Neutrophil (primary cell): ENCODE results near the gene HNRNPC.

Source experiments
- H3K27ac ChIP-seq: fragments of 200-600 bp; sonication (generic); 2 replicates; pipeline ENCODE4 v1.5.1; 2016; ENCODE audit warnings: mild to moderate bottlenecking, moderate library complexity
- H3K27me3 ChIP-seq: fragments of 200-600 bp; sonication (generic); 2 replicates; pipeline ENCODE4 v1.6.0; 2016; ENCODE audit warnings: mild to moderate bottlenecking
- H3K36me3 ChIP-seq: fragments of 200-600 bp; sonication (generic); 2 replicates; pipeline ENCODE4 v1.5.1; 2017
- H3K4me1 ChIP-seq, 2 experiments: fragments of 200-600 bp in 1 of 2; sonication (generic) in 1 of 2; 1 replicate in 1 of 2; 2 replicates in 1 of 2; pipeline versions ENCODE4 v1.5.1 to v1.6.1; 2013 to 2016; ENCODE audit warnings: low read depth in 1 of 2, low read length in 1 of 2, mild to moderate bottlenecking in 1 of 2, moderate library complexity in 1 of 2; ENCODE audit not compliant: control insufficient read depth in 1 of 2, insufficient read depth in 1 of 2
- H3K4me3 ChIP-seq, 2 experiments: fragments of 200-600 bp in 1 of 2; sonication (generic) in 1 of 2; 1 replicate in 1 of 2; 2 replicates in 1 of 2; pipeline ENCODE4 v1.5.1; 2013 to 2016; ENCODE audit warnings: low read depth in 1 of 2, low read length in 1 of 2, mild to moderate bottlenecking in 1 of 2, moderate library complexity in 1 of 2
- H3K9me3 ChIP-seq: fragments of 200-600 bp; sonication (generic); 2 replicates; pipeline ENCODE4 v1.5.1; 2016
- CTCF ChIP-seq: fragments of 200-600 bp; sonication (generic); IDR thresholded peaks from 2 replicates; pipeline ENCODE4 v1.5.1; 2016; ENCODE audit warnings: antibody characterized with exemption

HNRNPC gene

GRCh38 chr14:21201732-21202462 is 67.3 kb downstream of the HNRNPC start:
- Histone ChIP-seq H3K27ac (peak overlapping the region; percentile 26), H3K27me3 (no peaks in the 10 kb centered on the region), H3K4me1 (peaks cover 3 to 4% of the 10 kb centered on the region in 2 experiments), H3K9me3 (no peaks in the 10 kb centered on the region), H3K4me3 (no peak overlapping the region), H3K36me3 (peaks cover 37% of the 10 kb centered on the region)
- TF ChIP-seq CTCF, result no peak

- no peaks in the 10 kb centered on the region for H3K27me3 ChIP-seq
- peaks cover 27% of the 10 kb centered on the region for H3K36me3 ChIP-seq
- no peak for TF ChIP-seq CTCF
- no peak overlapping the region for H3K27ac ChIP-seq
- H3K4me3 ChIP-seq, result no peak overlapping the region
- H3K9me3 ChIP-seq, result no peaks in the 10 kb centered on the region
- peaks cover 3 to 4% of the 10 kb centered on the region in 2 experiments for H3K4me1 ChIP-seq
These were observed 68.3 kb downstream of the HNRNPC start for GRCh38 chr14:21200752-21201461.

- no peak for TF ChIP-seq CTCF
- Histone ChIP-seq H3K27ac (no peak overlapping the region), H3K4me3 (no peak overlapping the region), H3K4me1 (peaks cover 3 to 4% of the 10 kb centered on the region in 2 experiments), H3K27me3 (no peaks in the 10 kb centered on the region), H3K36me3 (peaks cover 17% of the 10 kb centered on the region), H3K9me3 (no peaks in the 10 kb centered on the region)
These were observed 69.4 kb downstream of the HNRNPC start for GRCh38 chr14:21199611-21200560.

- Histone ChIP-seq H3K36me3 (peaks cover 3% of the 10 kb centered on the region), H3K27ac (no peak overlapping the region), H3K4me1 (peaks cover 3 to 4% of the 10 kb centered on the region in 2 experiments), H3K27me3 (no peaks in the 10 kb centered on the region), H3K9me3 (no peaks in the 10 kb centered on the region), H3K4me3 (no peak overlapping the region)
- TF ChIP-seq CTCF, result no peak
These were observed 71.6 kb downstream of the HNRNPC start for GRCh38 chr14:21197418-21198205.

- H3K27ac ChIP-seq, result no peak overlapping the region
- peaks cover 10 to 12% of the 10 kb centered on the region in 2 experiments for H3K4me1 ChIP-seq
- no peaks in the 10 kb centered on the region for H3K9me3 ChIP-seq
- no peaks in the 10 kb centered on the region for H3K36me3 ChIP-seq
- H3K27me3 ChIP-seq, result no peaks in the 10 kb centered on the region
- H3K4me3 ChIP-seq, result no peak overlapping the region
- TF ChIP-seq CTCF, result no peak
These were observed 74.6 kb downstream of the HNRNPC start for GRCh38 chr14:21194597-21194996.
